ENCODE results near the gene CPN2. TPM values are rescaled to one million over a fixed set of nuclear protein-coding genes. Genes with fewer than 3 reads are reported as not detected.

The CPN2 gene
- total and polyA plus RNA-seq, 2 of the 8 experiments (the other 6 are each of a cell fraction or from before 2014, with no cell fraction given) = 0.03 TPM; not detected in 1

DNA sequence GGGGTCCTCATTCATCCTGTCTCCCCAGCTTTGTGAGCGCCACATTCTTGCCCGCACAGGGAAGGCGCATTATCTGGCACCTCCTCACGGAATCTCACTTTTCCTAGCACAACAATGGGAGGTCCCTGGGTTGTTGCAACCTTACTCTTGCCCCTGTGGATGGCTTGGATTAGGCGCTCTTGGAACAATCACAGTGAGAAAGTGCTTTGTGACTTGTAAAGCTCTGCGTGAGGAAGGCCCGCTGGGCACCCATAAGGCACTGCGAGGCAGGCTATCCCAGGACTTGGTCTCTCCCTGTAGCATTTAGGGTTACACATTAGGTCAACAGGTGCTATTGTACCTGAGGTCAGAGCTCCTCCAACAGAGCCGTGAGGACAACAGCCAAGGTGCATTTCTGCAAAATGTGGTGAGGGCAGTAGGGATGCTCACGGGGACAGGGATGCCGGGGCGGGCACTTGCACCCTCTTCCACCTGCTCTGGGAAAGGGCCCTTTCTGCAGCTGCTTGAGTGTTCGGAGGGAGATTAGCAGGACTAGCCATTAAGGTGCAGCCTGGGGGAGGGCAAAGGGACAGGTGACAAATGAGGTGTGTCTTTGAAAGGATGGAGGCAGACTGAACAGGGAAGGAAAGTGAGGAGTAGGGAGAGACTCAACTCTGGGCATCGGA, 32.3 kb upstream of the CPN2 start (continued):
- TF ChIP-seq CHD7 (IDR thresholded peaks at IDR 0.05; ENCODE audit: insufficient replicate concordance, low read length) = no peak
- no peak for TF ChIP-seq CHD2 (IDR thresholded peaks at IDR 0.05; ENCODE audit: low read length)
- no peak for TF ChIP-seq NRF1 (IDR thresholded peaks at IDR 0.05; ENCODE audit: low read depth, low read length)
- TF ChIP-seq BACH1 (IDR thresholded peaks at IDR 0.05; ENCODE audit: low read length) = no peak
- TF ChIP-seq KDM4A (IDR thresholded peaks at IDR 0.05; ENCODE audit: low read depth, low read length, severe bottlenecking) = no peak
- no peak for TF ChIP-seq EGR1 (IDR thresholded peaks at IDR 0.05; ENCODE audit: borderline replicate concordance, low read depth, low read length)
- no peak for TF ChIP-seq RBBP5 (IDR thresholded peaks at IDR 0.05; ENCODE audit: borderline replicate concordance, low read depth, low read length)
- TF ChIP-seq GTF2F1 (IDR thresholded peaks at IDR 0.05; ENCODE audit: borderline replicate concordance, low read depth, low read length) = no peak
- TF ChIP-seq CHD1 (IDR thresholded peaks at IDR 0.05; ENCODE audit: low read depth, low read length) = no peak
- TF ChIP-seq SP2 (IDR thresholded peaks at IDR 0.05; ENCODE audit: low read length) = no peak
- TF ChIP-seq SIX5 (IDR thresholded peaks at IDR 0.05; ENCODE audit: low read depth, low read length) = no peak
- TF ChIP-seq HDAC6 (IDR thresholded peaks at IDR 0.05; ENCODE audit: low read depth, low read length) = no peak

Measured in H1 (cell line).